DND-41 (cell line): ENCODE results near the gene NOL4L.
A peak's percentile ranks its signal among the peaks of the same experiment; 100 is the strongest.

Experiments
- ATAC-seq: fragments of 200-7000 bp; cut with Tn5 transposase; 3 replicates; pipeline ENCODE4 v1.9.1; 2021; ENCODE audit warnings: low read depth; ENCODE audit not compliant: insufficient read depth
- DNase-seq: peaks from one replicate; pipeline ENCODE4 v3.0.0-alpha.2; 2020
- H2AFZ ChIP-seq: 2 replicates; pipeline ENCODE4 v1.6.0; 2012; ENCODE audit warnings: low read depth, low read length
- H3K27ac ChIP-seq: 2 replicates; pipeline ENCODE4 v1.5.1; 2012; ENCODE audit warnings: low read length, inconsistent platforms
- H3K27me3 ChIP-seq: fragments of 200-600 bp; sonication (generic); 2 replicates; pipeline ENCODE4 v1.6.0; 2012; ENCODE audit warnings: low read length, mild to moderate bottlenecking, inconsistent platforms; ENCODE audit not compliant: insufficient read depth, poor library complexity
- H3K36me3 ChIP-seq: 2 replicates; pipeline ENCODE4 v1.5.1; 2012; ENCODE audit warnings: low read length, inconsistent platforms; ENCODE audit not compliant: insufficient read depth
- H3K4me1 ChIP-seq: 2 replicates; pipeline ENCODE4 v1.5.1; 2012; ENCODE audit warnings: mild to moderate bottlenecking, low read length; ENCODE audit not compliant: insufficient read depth
- H3K4me2 ChIP-seq: 2 replicates; pipeline ENCODE4 v1.6.0; 2012; ENCODE audit warnings: mild to moderate bottlenecking, moderate library complexity, low read length, inconsistent platforms; ENCODE audit not compliant: insufficient read depth
- H3K4me3 ChIP-seq, 2 experiments: fragments of 200-600 bp in 1 of 2; shearing (Covaris generic) in 1 of 2; 2 replicates each; pipeline ENCODE4 v1.5.1; 2012 to 2016; ENCODE audit warnings: inconsistent platforms in 2 of 2, low read length in 2 of 2, mild to moderate bottlenecking in 2 of 2, low read depth in 1 of 2, moderate library complexity in 1 of 2
- H3K79me2 ChIP-seq: 2 replicates; pipeline ENCODE4 v1.6.0; 2012; ENCODE audit warnings: low read length, inconsistent platforms; ENCODE audit not compliant: insufficient read depth
- H3K9ac ChIP-seq: 2 replicates; pipeline ENCODE4 v1.6.0; 2012; ENCODE audit warnings: low read depth, mild to moderate bottlenecking, inconsistent platforms, low read length, moderate library complexity
- H3K9me3 ChIP-seq: 2 replicates; pipeline ENCODE4 v1.5.1; 2012; ENCODE audit warnings: low read length, moderate library complexity, mild to moderate bottlenecking, inconsistent platforms; ENCODE audit not compliant: insufficient read depth, severe bottlenecking
- H4K20me1 ChIP-seq: 2 replicates; pipeline ENCODE4 v1.6.0; 2012; ENCODE audit warnings: low read length; ENCODE audit not compliant: insufficient read depth
- CTCF ChIP-seq: IDR thresholded peaks from 2 replicates; pipeline ENCODE4 v1.5.1; 2012; ENCODE audit warnings: borderline replicate concordance, low read length, moderate library complexity, mild to moderate bottlenecking; ENCODE audit not compliant: poor library complexity, severe bottlenecking; ENCODE audit errors: extremely low read depth
- EZH2 ChIP-seq: IDR thresholded peaks from 3 replicates; pipeline ENCODE4 v1.6.1; 2012; ENCODE audit warnings: borderline replicate concordance, low read depth, mild to moderate bottlenecking, moderate library complexity, low read length, inconsistent platforms; ENCODE audit not compliant: severe bottlenecking

Gene NOL4L

GRCh38 chr20:32442630-32443373 lies 142.3 kb downstream of the NOL4L start:
- no peak for TF ChIP-seq EZH2
- no peak for TF ChIP-seq CTCF
- Histone ChIP-seq H4K20me1 (peaks cover 46% of the 10 kb centered on the region), H3K27ac (0 out of 2 replicates have a peak overlapping the region, but pooled peaks have one; percentile 6), H2AFZ (no peak overlapping the region), H3K9me3 (no peaks in the 10 kb centered on the region), H3K27me3 (no peaks in the 10 kb centered on the region), H3K9ac (no peak overlapping the region), H3K36me3 (peaks cover 95% of the 10 kb centered on the region), H3K79me2 (peaks cover 4% of the 10 kb centered on the region; the same call in 1 of the 2 replicates), H3K4me2 (no peak overlapping the region), H3K4me1 (no peaks in the 10 kb centered on the region), H3K4me3 (no peak overlapping the region)
- ATAC-seq, result no peak
- DNase-seq, result no peak

GRCh38 chr20:32441638-32442037 lies 143.5 kb downstream of the NOL4L start:
- Histone ChIP-seq H3K4me3 (no peak overlapping the region), H3K4me2 (no peak overlapping the region), H3K27me3 (no peaks in the 10 kb centered on the region), H3K9me3 (no peaks in the 10 kb centered on the region), H3K9ac (no peak overlapping the region), H3K36me3 (peaks cover 95% of the 10 kb centered on the region), H2AFZ (no peak overlapping the region), H3K27ac (no peak overlapping the region), H3K79me2 (peaks cover 4% of the 10 kb centered on the region; the same call in 1 of the 2 replicates), H4K20me1 (peaks cover 54% of the 10 kb centered on the region), H3K4me1 (no peaks in the 10 kb centered on the region)
- DNase-seq, result no peak
- ATAC-seq, result no peak
- TF ChIP-seq CTCF (no peak), EZH2 (no peak)

- peaks cover 95% of the 10 kb centered on the region for H3K36me3 ChIP-seq
Measured at GRCh38 chr20:32440758-32441078, 144.4 kb downstream of the NOL4L start.

More at GRCh38 chr20:32440758-32441078, 144.4 kb downstream of the NOL4L start:
- H3K27ac ChIP-seq, result no peak overlapping the region
- H3K9me3 ChIP-seq, result no peaks in the 10 kb centered on the region
- H4K20me1 ChIP-seq, result peaks cover 53% of the 10 kb centered on the region
- no peak for ATAC-seq
- peaks cover 2% of the 10 kb centered on the region; the same call in 1 of the 2 replicates for H3K79me2 ChIP-seq
- DNase-seq, result no peak
- no peaks in the 10 kb centered on the region for H3K27me3 ChIP-seq
- no peak overlapping the region for H3K4me3 ChIP-seq
- H3K4me2 ChIP-seq, result no peak overlapping the region
- no peaks in the 10 kb centered on the region for H3K4me1 ChIP-seq
- no peak overlapping the region for H2AFZ ChIP-seq
- TF ChIP-seq CTCF (no peak), EZH2 (no peak)
- no peak overlapping the region for H3K9ac ChIP-seq
